ENCODE data around the gene TUSC2. TPM values are rescaled to one million over a fixed set of nuclear protein-coding genes. Genes with fewer than 3 reads are reported as not detected.

TUSC2 gene
- total and polyA plus RNA-seq, 2 of the 8 experiments (the other 6 are each of a cell fraction or from before 2014, with no cell fraction given): 33.3 to 65.4 TPM

- no peak for TF ChIP-seq CHD7 (IDR thresholded peaks at IDR 0.05; ENCODE audit: insufficient replicate concordance, low read length)
- no peak for TF ChIP-seq GTF2F1 (IDR thresholded peaks at IDR 0.05; ENCODE audit: borderline replicate concordance, low read depth, low read length)
- TF ChIP-seq BRCA1 (IDR thresholded peaks at IDR 0.05; ENCODE audit: low read depth, low read length): no peak
- no peak for TF ChIP-seq SP2 (IDR thresholded peaks at IDR 0.05; ENCODE audit: low read length)
- no peak for TF ChIP-seq POLR2A (IDR thresholded peaks at IDR 0.05; ENCODE audit: control extremely low read depth in 1 of 2, low read depth in 2 of 2, low read length in 2 of 2)
- no peak for TF ChIP-seq MAFK (IDR thresholded peaks at IDR 0.05; ENCODE audit: low read depth, low read length)
- no peak for TF ChIP-seq JUN (IDR thresholded peaks at IDR 0.05; ENCODE audit: low read depth, low read length)
- no peak for TF ChIP-seq RBBP5 (IDR thresholded peaks at IDR 0.05; ENCODE audit: borderline replicate concordance, low read depth, low read length)
- TF ChIP-seq TBP (IDR thresholded peaks at IDR 0.05; ENCODE audit: low read depth, low read length): no peak
Observed at GRCh38 chr3:50294492-50295403, 33.3 kb downstream of the TUSC2 start (continued).
